WTC11 (cell line): ENCODE results near the gene TRIM9. TPM values are rescaled to one million over a fixed set of nuclear protein-coding genes. Genes with fewer than 3 reads are reported as not detected.
A peak's percentile ranks its signal among the peaks of the same experiment; 100 is the strongest.

Source experiments
- ATAC-seq: fragments of 200-7000 bp; cut with Tn5 transposase; 2 replicates; pipeline ENCODE4 v1.10.0; 2021; ENCODE audit warnings: mild to moderate bottlenecking, moderate library complexity
- CTCF ChIA-PET: fragments of 300-600 bp; sonication (Branson Sonifier 250); formaldehyde crosslinking; loops from one replicate; lab custom pipeline; 2021; ENCODE audit warnings: antibody characterized with exemption; lab: Charles Lee
- POLR2A ChIA-PET: fragments of 350-600 bp; sonication (Branson Sonifier 250); formaldehyde crosslinking; loops from one replicate; lab custom pipeline; 2021; ENCODE audit warnings: antibody characterized with exemption; lab: Charles Lee
- DNase-seq: peaks from one replicate; pipeline ENCODE4 v3.0.0; 2021; ENCODE audit warnings: low spot score
- H3K27ac Mint-ChIP-seq: 2 replicates; pipeline ENCODE4 v1.8.0; 2021; ENCODE audit warnings: mixed read lengths
- H3K27me3 Mint-ChIP-seq: 2 replicates; pipeline ENCODE4 v1.8.0; 2021; ENCODE audit warnings: low read depth, mild to moderate bottlenecking, moderate library complexity, mixed read lengths
- H3K36me3 Mint-ChIP-seq: 2 replicates; pipeline ENCODE4 v1.8.0; 2021; ENCODE audit warnings: mixed read lengths
- H3K4me1 Mint-ChIP-seq: 2 replicates; pipeline ENCODE4 v1.8.0; 2022; ENCODE audit warnings: mixed read lengths
- H3K4me3 Mint-ChIP-seq: 2 replicates; pipeline ENCODE4 v1.8.0; 2021; ENCODE audit warnings: mild to moderate bottlenecking, moderate library complexity, mixed read lengths
- H3K9me3 Mint-ChIP-seq: 2 replicates; pipeline ENCODE4 v1.8.0; 2021; ENCODE audit warnings: mixed read lengths
- AFF4 ChIP-seq: sonication (generic); formaldehyde crosslinking; IDR thresholded peaks from 2 replicates; pipeline ENCODE4 v1.8.1; 2023; ENCODE audit warnings: mild to moderate bottlenecking, missing genetic modification reagents, borderline replicate concordance
- ATF1 ChIP-seq: sonication (generic); formaldehyde crosslinking; IDR thresholded peaks from 2 replicates; pipeline ENCODE4 v1.8.1; 2023; ENCODE audit warnings: mild to moderate bottlenecking, moderate library complexity, missing genetic modification reagents
- ATF6 ChIP-seq: sonication (generic); formaldehyde crosslinking; IDR thresholded peaks from 2 replicates; pipeline ENCODE4 v1.8.1; 2023; ENCODE audit warnings: mild to moderate bottlenecking, missing genetic modification reagents
- CBFB ChIP-seq: sonication (generic); formaldehyde crosslinking; IDR thresholded peaks from 2 replicates; pipeline ENCODE4 v1.8.1; 2022; ENCODE audit warnings: mild to moderate bottlenecking, low read depth, missing genetic modification reagents
- FOXK1 ChIP-seq: sonication (generic); formaldehyde crosslinking; IDR thresholded peaks from 2 replicates; pipeline ENCODE4 v1.8.0; 2022; ENCODE audit warnings: mild to moderate bottlenecking, moderate library complexity, missing genetic modification reagents
- FOXP1 ChIP-seq: sonication (generic); formaldehyde crosslinking; IDR thresholded peaks from 2 replicates; pipeline ENCODE4 v1.8.0; 2022; ENCODE audit warnings: missing genetic modification reagents, mild to moderate bottlenecking, moderate library complexity, borderline replicate concordance
- GRHL2 ChIP-seq: fragments of 250-450 bp; sonication (Bioruptor Pico); IDR thresholded peaks from 2 replicates; pipeline ENCODE4 v1.8.0; 2022; ENCODE audit warnings: mild to moderate bottlenecking, moderate library complexity; ENCODE audit not compliant: insufficient replicate concordance, severe bottlenecking
- HMGA2 ChIP-seq: fragments of 250-450 bp; sonication (Bioruptor Pico); IDR thresholded peaks from 2 replicates; pipeline ENCODE4 v1.4.0; 2021; ENCODE audit warnings: mild to moderate bottlenecking, moderate library complexity
- HMGXB4 ChIP-seq: sonication (generic); formaldehyde crosslinking; IDR thresholded peaks from 2 replicates; pipeline ENCODE4 v1.8.1; 2023; ENCODE audit warnings: mild to moderate bottlenecking, moderate library complexity, missing genetic modification reagents
- IRF2 ChIP-seq: sonication (generic); formaldehyde crosslinking; IDR thresholded peaks from 2 replicates; pipeline ENCODE4 v1.8.0; 2022; ENCODE audit warnings: low read depth, missing genetic modification reagents, borderline replicate concordance
- KAT7 ChIP-seq: sonication (generic); formaldehyde crosslinking; IDR thresholded peaks from 2 replicates; pipeline ENCODE4 v1.8.1; 2023; ENCODE audit warnings: missing genetic modification reagents, mild to moderate bottlenecking, borderline replicate concordance
- MAX ChIP-seq: sonication (generic); formaldehyde crosslinking; IDR thresholded peaks from 2 replicates; pipeline ENCODE4 v1.8.0; 2022; ENCODE audit warnings: mild to moderate bottlenecking, missing genetic modification reagents
- MLX ChIP-seq: sonication (generic); formaldehyde crosslinking; IDR thresholded peaks from 2 replicates; pipeline ENCODE4 v1.8.1; 2023; ENCODE audit warnings: mild to moderate bottlenecking, missing genetic modification reagents, moderate library complexity
- NFATC4 ChIP-seq: fragments of 250-450 bp; sonication (Bioruptor Pico); IDR thresholded peaks from 2 replicates; pipeline ENCODE4 v1.9.0; 2021; ENCODE audit warnings: mild to moderate bottlenecking
- NR3C1 ChIP-seq: sonication (generic); formaldehyde crosslinking; conservative IDR thresholded peaks from 2 replicates; pipeline ENCODE4 v1.8.1; 2023; ENCODE audit warnings: low read depth, mild to moderate bottlenecking, missing genetic modification reagents
- PREB ChIP-seq: sonication (generic); formaldehyde crosslinking; IDR thresholded peaks from 2 replicates; pipeline ENCODE4 v1.8.1; 2022; ENCODE audit warnings: mild to moderate bottlenecking, missing genetic modification reagents, moderate library complexity, borderline replicate concordance
- SOX15 ChIP-seq: fragments of 250-450 bp; sonication (Bioruptor Pico); IDR thresholded peaks from 2 replicates; pipeline ENCODE4 v1.9.0; 2021; ENCODE audit warnings: mild to moderate bottlenecking
- ZMAT4 ChIP-seq: fragments of 250-450 bp; sonication (Bioruptor Pico); IDR thresholded peaks from 2 replicates; pipeline ENCODE4 v1.9.0; 2021; ENCODE audit warnings: mild to moderate bottlenecking
- ZNF232 ChIP-seq: sonication (generic); formaldehyde crosslinking; IDR thresholded peaks from 2 replicates; pipeline ENCODE4 v1.8.0; 2022; ENCODE audit warnings: mild to moderate bottlenecking, missing genetic modification reagents
- ZNF512 ChIP-seq: sonication (generic); formaldehyde crosslinking; IDR thresholded peaks from 2 replicates; pipeline ENCODE4 v1.8.1; 2022; ENCODE audit warnings: missing genetic modification reagents, borderline replicate concordance
- ZNF671 ChIP-seq: fragments of 250-450 bp; sonication (Bioruptor Pico); IDR thresholded peaks from 2 replicates; pipeline ENCODE4 v1.8.0; 2021; ENCODE audit warnings: mild to moderate bottlenecking
- total RNA-seq: library from RNA; stranded (reverse); gene quantifications from 3 replicates; pipeline ENCODE4 v1.2.3, GENCODE V29; 2021

Gene TRIM9
- total RNA-seq, 1 experiment from 2014 or later = 4.0 TPM

GRCh38 chr14:51094282-51094821 is 553 bp downstream of the TRIM9 start (continued):
- TF ChIP-seq MAX (peak; percentile 57; the same call in 1 of the 2 replicates), ZNF232 (CRISPR knock-in tag) (no peak)

- POLR2A ChIA-PET = no interaction called here
- Mint-ChIP-seq H3K9me3 (no peaks in the 10 kb centered on the region), H3K27ac (no peak overlapping the region), H3K36me3 (no peaks in the 10 kb centered on the region), H3K4me1 (peaks cover 15% of the 10 kb centered on the region), H3K4me3 (peak overlapping the region; percentile 84), H3K27me3 (peaks cover 64% of the 10 kb centered on the region)
- DNase-seq = peak; percentile 66
- CTCF ChIA-PET = interaction anchor here (0.5 to 3.4 kb wide), 18 partner anchors 9 to 1023 kb away, joined by 3 to 19 read pairs (median 4); no protein-coding TSS in a partner anchor
- ATAC-seq = peak; percentile 7
- TF ChIP-seq ATF1 (no peak), ZNF512 (CRISPR knock-in tag) (no peak), KAT7 (CRISPR knock-in tag) (no peak), FOXK1 (no peak), GRHL2 (CRISPR knock-in tag) (no peak), HMGA2 (CRISPR knock-in tag) (no peak), ZNF671 (CRISPR knock-in tag) (no peak), PREB (CRISPR knock-in tag) (no peak), ATF6 (no peak), SOX15 (CRISPR knock-in tag) (no peak), HMGXB4 (peak; percentile 85), ZMAT4 (CRISPR knock-in tag) (no peak), IRF2 (CRISPR knock-in tag) (no peak), NR3C1 (CRISPR knock-in tag) (no peak), FOXP1 (CRISPR knock-in tag) (peak; percentile 10; the same call in 1 of the 2 replicates), CBFB (CRISPR knock-in tag) (no peak), MLX (CRISPR knock-in tag) (no peak), MAX (peak; percentile 77), NFATC4 (CRISPR knock-in tag) (no peak), AFF4 (0 out of 2 replicates have a peak, but pooled peaks have one; percentile 54)
Measured at GRCh38 chr14:51093371-51094281, 1.3 kb downstream of the TRIM9 start.
